AG04449 (cell line): Measurements from ENCODE around the gene ATP2B3.

ENCODE experiments used
- CTCF ChIA-PET: fragments of 350-600 bp; formaldehyde crosslinking; extraction: SDS; loops from one replicate; lab custom pipeline; 2021; ENCODE audit warnings: antibody characterized with exemption; lab: Yijun Ruan, JAX
- POLR2A ChIA-PET: fragments of 400-600, 350-600 bp; formaldehyde crosslinking; extraction: SDS; loops from one replicate; lab custom pipeline; 2020; ENCODE audit warnings: antibody characterized with exemption, inconsistent platforms; lab: Yijun Ruan, JAX
- DNase-seq: peaks from one replicate; pipeline ENCODE4 v3.0.0-alpha.2; 2010; ENCODE audit warnings: low read depth, low spot score
- H3K4me3 ChIP-seq: 2 replicates; pipeline ENCODE4 v1.5.1; 2011; ENCODE audit warnings: low read depth, mild to moderate bottlenecking, control low read depth, low read length
- TF ChIP-seq, protein P1 (sequence below): IDR thresholded peaks from one replicate; pipeline ENCODE4 v1.5.1; 2011; ENCODE audit warnings: mild to moderate bottlenecking, moderate library complexity, low read length, control low read depth, inconsistent platforms; ENCODE audit not compliant: insufficient read depth; ENCODE audit errors: missing control alignments

ATP2B3 gene

DNA sequence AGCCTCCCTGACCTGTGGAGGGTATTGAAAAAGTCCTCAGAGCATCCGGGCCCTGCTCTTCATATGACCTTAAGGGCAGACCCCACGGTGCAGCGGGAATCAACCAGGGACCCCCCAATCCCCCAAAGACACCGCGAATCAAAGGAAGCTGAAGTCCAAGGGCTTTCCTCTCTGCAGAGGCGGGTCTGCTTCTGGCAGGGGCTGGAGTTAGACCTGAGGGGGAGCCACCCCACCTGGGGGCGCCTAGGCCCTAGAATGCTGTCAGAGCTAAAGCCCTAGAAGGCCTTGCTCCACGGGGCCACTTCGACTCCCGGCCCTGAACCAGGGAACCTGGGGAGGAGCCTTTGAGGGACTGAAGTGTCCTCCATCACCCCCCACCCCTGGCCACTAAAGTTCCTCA, 44.3 kb upstream of the ATP2B3 start:
- H3K4me3 ChIP-seq: no peak overlapping the region
- TF ChIP-seq, protein P1, sequence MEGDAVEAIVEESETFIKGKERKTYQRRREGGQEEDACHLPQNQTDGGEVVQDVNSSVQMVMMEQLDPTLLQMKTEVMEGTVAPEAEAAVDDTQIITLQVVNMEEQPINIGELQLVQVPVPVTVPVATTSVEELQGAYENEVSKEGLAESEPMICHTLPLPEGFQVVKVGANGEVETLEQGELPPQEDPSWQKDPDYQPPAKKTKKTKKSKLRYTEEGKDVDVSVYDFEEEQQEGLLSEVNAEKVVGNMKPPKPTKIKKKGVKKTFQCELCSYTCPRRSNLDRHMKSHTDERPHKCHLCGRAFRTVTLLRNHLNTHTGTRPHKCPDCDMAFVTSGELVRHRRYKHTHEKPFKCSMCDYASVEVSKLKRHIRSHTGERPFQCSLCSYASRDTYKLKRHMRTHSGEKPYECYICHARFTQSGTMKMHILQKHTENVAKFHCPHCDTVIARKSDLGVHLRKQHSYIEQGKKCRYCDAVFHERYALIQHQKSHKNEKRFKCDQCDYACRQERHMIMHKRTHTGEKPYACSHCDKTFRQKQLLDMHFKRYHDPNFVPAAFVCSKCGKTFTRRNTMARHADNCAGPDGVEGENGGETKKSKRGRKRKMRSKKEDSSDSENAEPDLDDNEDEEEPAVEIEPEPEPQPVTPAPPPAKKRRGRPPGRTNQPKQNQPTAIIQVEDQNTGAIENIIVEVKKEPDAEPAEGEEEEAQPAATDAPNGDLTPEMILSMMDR: no peak
- ChIA-PET POLR2A (interaction anchor here (0.9 kb wide), 1 partner anchor 21 kb away, joined by 4 read pairs; no protein-coding TSS in a partner anchor), CTCF (interaction anchor here (0.7 to 9.1 kb wide), 5 partner anchors 12 to 66 kb away, joined by 3 to 166 read pairs (median 27); partner anchors contain the start of gene BGN)
- DNase-seq: no peak

DNA sequence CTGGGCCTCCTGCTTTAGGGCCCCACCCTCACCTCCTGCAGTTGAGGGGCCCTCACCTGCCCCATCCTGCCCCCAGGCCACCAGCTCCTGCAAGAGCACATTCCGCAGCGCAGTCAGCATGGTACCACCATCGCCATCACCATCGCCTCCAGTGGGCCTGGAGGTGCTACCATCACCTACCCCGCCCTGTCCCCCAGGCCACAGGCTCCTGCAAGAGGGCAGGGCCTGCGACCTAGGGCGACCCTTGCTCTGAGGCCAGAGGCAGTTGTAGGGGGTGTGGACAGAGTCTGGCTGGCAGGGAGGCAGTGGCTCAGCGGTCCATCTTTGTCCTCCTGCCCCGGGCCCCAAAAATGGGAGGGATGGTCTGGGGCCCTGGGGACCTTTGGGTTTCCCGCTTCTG, 43.2 kb upstream of the ATP2B3 start:
- POLR2A ChIA-PET: interaction anchor here (0.9 kb wide), 1 partner anchor 19 kb away, joined by 4 read pairs; no protein-coding TSS in a partner anchor
- no peak for DNase-seq
- no peak overlapping the region for H3K4me3 ChIP-seq
- CTCF ChIA-PET: interaction anchor here (0.8 to 9.1 kb wide), 5 partner anchors 13 to 65 kb away, joined by 3 to 166 read pairs (median 27); partner anchors contain the start of gene BGN
- TF ChIP-seq, protein P1: no peak

DNA sequence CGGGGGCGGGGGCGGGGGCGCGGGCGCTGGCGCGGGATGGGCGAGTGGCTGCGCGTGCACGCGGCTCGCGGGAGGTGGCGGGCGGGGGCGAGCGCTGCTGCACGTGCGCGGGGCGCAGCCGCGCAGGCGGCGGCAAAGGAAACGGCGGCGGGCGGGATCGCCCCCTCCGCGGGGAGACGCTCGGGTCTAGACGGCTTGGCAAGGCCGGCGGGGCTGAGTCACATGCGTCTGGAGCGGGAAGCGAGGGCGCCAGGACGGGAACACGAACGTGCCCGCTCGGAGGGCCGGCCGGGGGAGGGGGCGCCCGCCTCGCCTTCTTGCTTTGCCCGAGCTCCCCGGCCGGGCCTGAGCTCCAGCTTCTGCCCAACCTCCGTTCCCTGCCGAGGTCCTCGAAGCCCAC, 42.7 kb upstream of the ATP2B3 start:
- CTCF ChIA-PET: interaction anchor here (9.1 kb wide), 1 partner anchor 34 kb away, joined by 166 read pairs; no protein-coding TSS in a partner anchor
- TF ChIP-seq, protein P1: no peak
- no peak for DNase-seq
- H3K4me3 ChIP-seq: no peak overlapping the region
- POLR2A ChIA-PET: interaction anchor here (2.7 kb wide), 1 partner anchor 17 kb away, joined by 7 read pairs; no protein-coding TSS in a partner anchor

DNA sequence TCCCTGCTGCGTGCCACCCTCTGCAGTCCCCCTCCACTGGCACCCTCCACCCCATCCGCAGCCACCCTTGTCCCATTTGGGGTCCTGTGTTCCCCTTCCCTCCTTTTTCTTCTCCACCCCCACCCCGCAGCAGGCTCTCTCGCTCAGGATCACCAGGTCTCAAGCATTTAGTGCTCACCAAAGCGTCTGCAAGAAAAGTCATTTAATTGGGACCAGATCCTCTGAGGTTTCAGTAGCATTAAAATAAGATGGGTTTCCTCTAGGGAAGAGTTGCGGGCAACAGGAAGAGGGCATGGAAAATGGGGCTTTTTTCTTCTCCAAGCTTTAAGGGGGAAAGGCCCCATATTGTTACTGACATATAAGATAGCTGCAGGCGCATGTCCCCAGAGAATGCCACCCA, 42.2 kb upstream of the ATP2B3 start:
- POLR2A ChIA-PET: interaction anchor here (2.7 kb wide), 1 partner anchor 16 kb away, joined by 7 read pairs; no protein-coding TSS in a partner anchor
- no peak overlapping the region for H3K4me3 ChIP-seq
- DNase-seq: no peak
- TF ChIP-seq, protein P1: no peak
- CTCF ChIA-PET: interaction anchor here (1.5 to 9.1 kb wide), 2 partner anchors 14 to 33 kb away, joined by 3 to 166 read pairs; no protein-coding TSS in a partner anchor

DNA sequence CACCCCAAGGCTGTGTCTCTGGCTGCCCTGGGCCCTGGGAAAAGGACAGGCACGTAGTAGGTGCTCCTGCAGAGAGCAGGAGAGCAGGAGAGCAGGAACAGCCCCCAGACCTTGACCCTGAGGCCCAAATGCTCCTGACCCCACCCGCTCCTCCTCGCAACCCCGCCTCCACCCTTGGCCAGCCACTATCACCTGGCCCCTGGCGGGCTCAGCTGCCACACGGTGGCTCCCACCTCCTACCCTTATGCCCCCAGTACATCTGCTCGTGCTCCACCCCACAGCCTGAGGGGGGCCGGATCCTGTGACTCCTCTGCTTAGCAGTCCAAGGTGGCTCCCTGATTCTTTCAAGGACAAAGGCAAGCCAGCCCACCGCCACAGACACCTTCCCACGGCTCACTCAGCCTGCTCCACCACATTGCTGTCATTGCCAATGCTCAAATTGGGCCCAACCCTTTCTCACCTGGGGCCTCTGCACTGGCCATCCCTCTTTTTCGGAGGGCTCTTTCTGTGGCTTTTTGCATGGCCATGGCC, 41.6 kb upstream of the ATP2B3 start:
- TF ChIP-seq, protein P1: no peak
- no peak overlapping the region for H3K4me3 ChIP-seq
- ChIA-PET POLR2A (interaction anchor here (2.7 kb wide), 1 partner anchor 16 kb away, joined by 7 read pairs; no protein-coding TSS in a partner anchor), CTCF (interaction anchor here (0.6 to 9.1 kb wide), 3 partner anchors 14 to 64 kb away, joined by 3 to 166 read pairs (median 3); no protein-coding TSS in a partner anchor)
- no peak for DNase-seq
